Thymus (tissue), 11 donors: Measurements from ENCODE around the gene BICDL1. TPM values are rescaled to one million over a fixed set of nuclear protein-coding genes. Genes with fewer than 3 reads are reported as not detected.

Experiments
- DNase-seq, 9 donors: peaks; one replicate each; pipeline ENCODE4 v3.0.0-alpha.2; 2013; ENCODE audit warnings: low spot score in 9 of 9, low read depth in 6 of 9, missing footprints in 1 of 9
- H3K27ac ChIP-seq, 2 donors: one replicate each; pipeline ENCODE4 v1.5.1; 2013; ENCODE audit warnings: control low read depth in 1 of 2, low read depth in 1 of 2, low read length in 1 of 2, mild to moderate bottlenecking in 1 of 2, moderate library complexity in 1 of 2
- H3K27me3 ChIP-seq, 2 donors: one replicate each; pipeline ENCODE4 v1.5.1; 2013; ENCODE audit warnings: low read length in 1 of 2; ENCODE audit not compliant: control insufficient read depth in 2 of 2, insufficient read depth in 1 of 2
- H3K36me3 ChIP-seq, 2 donors: one replicate each; pipeline ENCODE4 v1.5.1; 2013; ENCODE audit warnings: low read length in 1 of 2, mild to moderate bottlenecking in 1 of 2, moderate library complexity in 1 of 2; ENCODE audit not compliant: control insufficient read depth in 2 of 2, insufficient read depth in 2 of 2
- H3K4me1 ChIP-seq, 2 donors: one replicate each; pipeline ENCODE4 v1.5.1; 2013; ENCODE audit warnings: low read length in 2 of 2; ENCODE audit not compliant: control insufficient read depth in 2 of 2, insufficient read depth in 2 of 2
- H3K4me3 ChIP-seq, 2 donors: one replicate each; pipeline ENCODE4 v1.5.1; 2013; ENCODE audit warnings: low read length in 2 of 2, control low read depth in 1 of 2, mild to moderate bottlenecking in 1 of 2
- H3K9me3 ChIP-seq, 2 donors: one replicate each; pipeline ENCODE4 v1.5.1; 2013; ENCODE audit warnings: low read length in 1 of 2, mild to moderate bottlenecking in 1 of 2; ENCODE audit not compliant: control insufficient read depth in 2 of 2, insufficient read depth in 1 of 2
- WGBS: extraction: QIAGEN DNeasy Blood & Tissue Kit; methylation state at CpG from one replicate; pipeline ENCODE4 v1.1.7; 2013; 5-methylcytosine and 5-hydroxymethylcytosine counted together
- polyA plus RNA-seq: library from polyadenylated mRNA; stranded (reverse); fragments of 200-250 nt; gene quantifications from one replicate; pipeline ENCODE4 v1.2.3, GENCODE V29; 2013
- total RNA-seq: library from RNA; stranded (reverse); fragments of 120-200 nt; gene quantifications from one replicate; pipeline ENCODE4 v1.2.4, GENCODE V29; 2013
- donor health status: healthy.

Gene BICDL1
- total and polyA plus RNA-seq, 2 donors, result 18.7 to 67.6 TPM

GRCh38 chr12:120078868-120079267 lies 89.8 kb downstream of the BICDL1 start:
- no peaks in the 10 kb centered on the region for H3K27me3 ChIP-seq
- 74% methylated on average over 5 of the region's 5 CpGs for WGBS
- H3K27ac ChIP-seq, result peak overlapping the region in 1 of 2 donors; percentile 82
- H3K36me3 ChIP-seq, result peaks cover 9 to 15% of the 10 kb centered on the region in 2 donors
- DNase-seq, result peak in 7 of 9 donors; percentile 9 to 72 (median 34)
- H3K9me3 ChIP-seq, result no peaks in the 10 kb centered on the region
- H3K4me1 ChIP-seq, result peaks cover 0 to 33% of the 10 kb centered on the region in 2 donors
- no peak overlapping the region for H3K4me3 ChIP-seq

DNA sequence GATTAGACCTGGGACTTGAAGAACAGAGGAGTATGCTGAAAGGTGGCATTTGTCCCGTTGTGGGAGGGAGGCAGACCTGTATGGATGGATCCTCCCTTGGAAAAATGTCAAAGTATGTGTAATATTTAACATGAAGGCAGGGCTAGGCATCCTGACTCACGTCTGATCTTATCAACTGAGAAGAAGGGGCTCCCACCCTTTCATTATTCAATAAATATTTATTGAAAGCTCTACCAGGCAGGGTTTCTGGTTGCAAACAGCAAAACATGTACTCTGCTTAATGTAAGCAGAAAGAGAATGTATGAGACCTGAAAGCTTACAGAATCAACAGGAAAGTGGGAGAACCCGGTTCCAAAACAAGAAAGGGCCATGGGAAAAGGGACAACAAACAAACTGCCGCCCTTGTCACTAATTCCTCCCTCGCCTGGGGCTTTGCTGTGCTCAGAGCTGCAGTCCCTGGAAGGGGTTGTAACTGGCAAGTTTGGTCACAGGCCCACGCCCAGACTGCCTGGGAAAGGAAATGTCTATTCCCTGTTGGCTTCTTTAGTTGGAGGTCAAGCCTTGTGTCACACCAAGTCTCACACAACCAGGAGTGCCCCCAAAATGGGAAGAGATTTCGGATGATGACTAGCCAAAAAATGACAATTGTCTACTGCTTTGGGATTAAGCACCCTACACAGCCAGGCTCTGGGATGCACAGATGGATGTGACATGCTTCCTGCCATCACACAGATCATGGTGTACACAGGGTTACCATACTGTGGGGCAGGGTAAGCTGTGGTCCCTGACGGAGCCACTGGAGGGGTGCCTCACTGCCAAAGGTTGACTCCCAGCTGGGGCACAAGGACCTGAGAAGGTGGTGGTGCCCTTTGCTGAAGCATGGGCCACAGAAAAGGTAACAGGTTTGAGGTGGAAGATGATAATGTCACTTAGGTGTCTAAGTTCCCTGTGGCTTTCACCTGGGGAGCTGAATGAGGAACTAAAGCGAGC lies 90.7 kb downstream of the BICDL1 start:
- H3K27me3 ChIP-seq, result no peaks in the 10 kb centered on the region
- peaks cover 0 to 29% of the 10 kb centered on the region in 2 donors for H3K4me1 ChIP-seq
- no peak for DNase-seq
- H3K27ac ChIP-seq, result peak overlapping the region in 1 of 2 donors; percentile 82
- H3K9me3 ChIP-seq, result no peaks in the 10 kb centered on the region
- no peak overlapping the region for H3K4me3 ChIP-seq
- peaks cover 10 to 11% of the 10 kb centered on the region in 2 donors for H3K36me3 ChIP-seq
- 88% methylated on average over 9 of the region's 9 CpGs for WGBS

DNA sequence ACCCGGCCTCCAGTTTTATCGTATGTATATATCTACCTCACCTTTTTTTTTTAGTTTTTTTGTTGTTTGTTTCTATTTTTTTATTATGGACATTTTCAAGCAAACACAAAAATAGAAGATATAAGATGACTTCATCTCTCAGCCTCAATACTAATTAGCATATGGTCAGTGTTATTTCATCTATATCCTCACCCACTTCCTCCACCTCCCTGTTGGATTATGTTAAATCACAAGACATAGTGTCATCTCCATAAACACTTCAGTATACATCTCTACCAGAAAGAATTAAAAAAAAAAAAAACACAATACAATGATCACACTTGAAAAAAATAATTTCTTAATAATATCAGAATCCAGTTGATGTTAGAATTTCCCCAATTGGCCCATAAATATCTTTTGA lies 92.6 kb downstream of the BICDL1 start:
- Histone ChIP-seq H3K4me3 (no peak overlapping the region), H3K27me3 (no peaks in the 10 kb centered on the region), H3K27ac (no peak overlapping the region), H3K9me3 (no peaks in the 10 kb centered on the region), H3K36me3 (peaks cover 8 to 9% of the 10 kb centered on the region in 2 donors), H3K4me1 (peaks cover 0 to 25% of the 10 kb centered on the region in 2 donors)
- no peak for DNase-seq
- 100% methylated on average over 2 of the region's 2 CpGs for WGBS

GRCh38 chr12:120085920-120086645 lies 97.0 kb downstream of the BICDL1 start:
- DNase-seq, result no peak
- Histone ChIP-seq H3K4me1 (peaks cover 4 to 10% of the 10 kb centered on the region in 2 donors), H3K36me3 (peaks cover 12 to 14% of the 10 kb centered on the region in 2 donors), H3K4me3 (no peak overlapping the region), H3K27ac (no peak overlapping the region), H3K9me3 (no peaks in the 10 kb centered on the region), H3K27me3 (no peaks in the 10 kb centered on the region)
- 92% methylated on average over 6 of the region's 6 CpGs for WGBS

DNA sequence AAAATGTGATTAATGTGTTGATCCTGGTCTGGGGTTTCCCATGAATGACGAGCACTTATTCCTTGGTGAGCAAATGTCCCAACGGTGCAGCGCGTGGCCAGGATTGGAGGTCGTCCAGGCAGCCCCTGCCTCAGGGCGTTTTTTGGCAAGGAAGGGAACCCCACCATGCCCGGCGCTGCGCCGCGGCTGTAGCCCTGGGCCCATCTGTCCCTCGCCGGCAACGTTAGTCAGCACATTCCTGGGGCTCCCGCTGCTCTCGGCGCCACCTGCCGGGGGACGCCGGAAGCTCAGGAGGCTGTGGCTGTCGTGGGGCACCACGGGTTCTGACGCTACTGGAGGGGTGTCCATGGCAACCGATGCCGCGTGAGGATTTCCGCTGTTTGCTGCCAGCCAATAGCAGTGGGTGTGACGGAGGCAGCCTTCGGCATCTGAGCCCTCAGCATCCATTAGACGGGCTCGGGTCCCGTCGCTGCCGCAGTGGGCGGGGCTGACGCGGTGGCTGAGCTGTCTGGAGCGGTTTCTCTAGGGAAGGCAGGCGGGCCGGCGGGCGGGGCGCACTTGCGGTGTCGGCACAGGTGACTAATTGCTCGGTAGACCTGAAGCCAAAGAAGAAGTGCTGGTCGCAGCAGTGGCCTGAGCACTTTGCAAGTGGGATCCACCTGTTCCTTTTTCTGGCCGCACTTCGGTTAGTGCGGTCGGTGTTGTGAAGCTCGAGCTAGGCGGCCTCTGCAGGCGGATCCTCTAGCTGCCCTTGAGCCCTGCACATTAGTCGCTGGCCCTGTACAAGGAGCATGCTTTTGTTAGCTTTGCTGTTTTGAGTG lies 98.0 kb downstream of the BICDL1 start:
- peaks cover 19 to 20% of the 10 kb centered on the region in 2 donors for H3K36me3 ChIP-seq
- H3K27ac ChIP-seq, result peak overlapping the region; percentile 41 to 62
- WGBS, result 1% methylated on average over 55 of the region's 55 CpGs
- H3K9me3 ChIP-seq, result no peaks in the 10 kb centered on the region
- H3K27me3 ChIP-seq, result no peaks in the 10 kb centered on the region
- peak overlapping the region; percentile 34 to 42 for H3K4me3 ChIP-seq
- DNase-seq, result peak; percentile 98 to 100 (median 99)
- peaks cover 4 to 10% of the 10 kb centered on the region in 2 donors for H3K4me1 ChIP-seq

DNA sequence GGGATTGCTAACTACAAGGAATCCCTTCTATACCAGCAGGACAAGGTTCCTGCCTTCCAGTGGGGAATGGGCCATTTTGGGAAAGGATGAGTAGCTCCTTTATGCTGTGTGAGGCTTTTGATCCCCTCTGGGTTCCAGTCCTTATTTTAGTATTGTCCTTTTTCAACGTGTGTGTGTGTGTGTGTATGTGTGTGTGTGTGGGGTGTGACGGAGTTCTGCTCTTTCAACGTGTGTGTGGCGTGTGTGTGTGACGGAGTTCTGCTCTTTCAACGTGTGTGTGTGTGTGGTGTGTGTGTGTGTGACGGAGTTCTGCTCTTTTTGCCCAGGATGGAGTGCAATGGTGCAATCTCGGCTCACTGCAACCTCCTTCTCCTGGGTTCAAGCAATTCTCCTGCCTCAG lies 100.1 kb downstream of the BICDL1 start:
- 53% methylated on average over 8 of the region's 8 CpGs for WGBS
- peaks cover 31 to 40% of the 10 kb centered on the region in 2 donors for H3K36me3 ChIP-seq
- H3K4me3 ChIP-seq, result no peak overlapping the region

GRCh38 chr12:120089796-120090195 lies 100.8 kb downstream of the BICDL1 start:
- 93% methylated on average over 2 of the region's 2 CpGs for WGBS
- H3K27ac ChIP-seq, result no peak overlapping the region
- no peaks in the 10 kb centered on the region for H3K27me3 ChIP-seq
- H3K9me3 ChIP-seq, result no peaks in the 10 kb centered on the region
- no peak overlapping the region for H3K4me3 ChIP-seq
- H3K4me1 ChIP-seq, result peaks cover 4 to 20% of the 10 kb centered on the region in 2 donors
- DNase-seq, result no peak
- H3K36me3 ChIP-seq, result peaks cover 29 to 47% of the 10 kb centered on the region in 2 donors

More for the DNA sequence above, 100.1 kb downstream of the BICDL1 start:
- H3K4me1 ChIP-seq, result peaks cover 4 to 19% of the 10 kb centered on the region in 2 donors
- no peaks in the 10 kb centered on the region for H3K27me3 ChIP-seq
- no peaks in the 10 kb centered on the region for H3K9me3 ChIP-seq
- no peak for DNase-seq
- H3K27ac ChIP-seq, result no peak overlapping the region

GRCh38 chr12:120090206-120090605 lies 101.2 kb downstream of the BICDL1 start:
- Histone ChIP-seq H3K36me3 (peaks cover 30 to 50% of the 10 kb centered on the region in 2 donors), H3K27ac (no peak overlapping the region), H3K9me3 (no peaks in the 10 kb centered on the region), H3K27me3 (no peaks in the 10 kb centered on the region), H3K4me3 (no peak overlapping the region), H3K4me1 (peaks cover 4 to 20% of the 10 kb centered on the region in 2 donors)
- no peak for DNase-seq
- WGBS, result 98% methylated on average over 3 of the region's 3 CpGs
